Adrenal gland (tissue), 12 donors: ENCODE data around the gene ANGPTL4. TPM values are rescaled to one million over a fixed set of nuclear protein-coding genes. Genes with fewer than 3 reads are reported as not detected.
A peak's percentile ranks its signal among the peaks of the same experiment; 100 is the strongest.

ENCODE experiments used
- DNase-seq, 7 donors: peaks; one replicate each; pipeline ENCODE4 v3.0.0-alpha.2; 2019 to 2020
- H3K27ac ChIP-seq, 5 donors: fragments of 200-600 bp; sonication (generic) in 4 of 5; 1 replicate in 3 of 5; 2 replicates in 2 of 5; pipeline versions ENCODE4 v1.5.1 to v1.8.0; 2016 to 2020; ENCODE audit warnings: mild to moderate bottlenecking in 1 of 5
- H3K27me3 ChIP-seq: fragments of 200-600 bp; 2 replicates; pipeline ENCODE4 v1.8.0; 2021
- H3K36me3 ChIP-seq, 2 donors: fragments of 200-600 bp; replicated peaks in 1 of 2; 1 replicate in 1 of 2; 2 replicates in 1 of 2; pipeline versions ENCODE4 v1.5.1 to v1.8.0; 2018 to 2022
- H3K4me1 ChIP-seq, 2 donors: fragments of 200-600 bp; replicated peaks in 1 of 2; 1 replicate in 1 of 2; 2 replicates in 1 of 2; pipeline versions ENCODE4 v1.5.1 to v1.8.0; 2018 to 2021
- H3K4me3 ChIP-seq, 4 donors: fragments of 200-600 bp; sonication (generic) in 3 of 4; one replicate each; pipeline ENCODE4 v1.5.1; 2016 to 2018
- H3K9me3 ChIP-seq, 3 donors: fragments of 200-600 bp; sonication (generic) in 1 of 3; replicated peaks in 1 of 3; 1 replicate in 2 of 3; 2 replicates in 1 of 3; pipeline versions ENCODE4 v1.5.1 to v1.8.0; 2016 to 2021
- CTCF ChIP-seq, 6 experiments: fragments of 450-650 bp in 4 of 6; fragments of 200-600 bp in 2 of 6; sonication (generic) in 1 of 6; IDR thresholded peaks; 1 replicate in 5 of 6; 2 replicates in 1 of 6; pipeline versions ENCODE4 v1.5.1 to v1.8.0; 2016 to 2021; ENCODE audit warnings: antibody characterized with exemption in 6 of 6, mild to moderate bottlenecking in 2 of 6, moderate library complexity in 1 of 6
- POLR2A ChIP-seq, 2 donors: fragments of 450-650 bp; IDR thresholded peaks; one replicate each; pipeline ENCODE4 v1.6.1; 2017; ENCODE audit warnings: antibody characterized with exemption in 2 of 2, mild to moderate bottlenecking in 2 of 2, moderate library complexity in 1 of 2
- WGBS, 4 donors: extraction: QIAGEN DNeasy Blood & Tissue Kit in 2 of 4; methylation state at CpG; one replicate each; pipeline versions ENCODE4 v1.1.5 to v1.1.7; 2013 to 2017; 5-methylcytosine and 5-hydroxymethylcytosine counted together
- intact Hi-C, 2 donors: fragments of 100-400 bp; cut with DNase I; formaldehyde crosslinking; loops; one replicate each; pipeline versions ENCODE4 v1.14.1 to v1.15.0; 2022 to 2023
- polyA plus RNA-seq, 3 donors: library from polyadenylated mRNA; stranded (reverse); fragments of 200-250 nt in 2 of 3; fragments of 350-450 nt in 1 of 3; fragmentation: Illumina TruSeq in 1 of 3; extraction: RNeasy Lipid Tissue Mini Kit (QIAGEN cat#74804) in 1 of 3; gene quantifications; one replicate each; pipeline ENCODE4 v1.2.3, GENCODE V29; 2013 to 2014
- total RNA-seq, 9 donors: library from RNA; depleted of rRNA in 4 of 9; stranded (reverse); fragments of >200 nt in 4 of 9; fragments of 120-200 nt in 1 of 9; fragmentation: NEBNext Ultra II Directional in 1 of 9; extraction: Animal tissue kit (Norgen Biotek cat#: 25700) in 1 of 9; gene quantifications; one replicate each; pipeline versions ENCODE4 v1.1.0 to v1.2.4, GENCODE V29; 2013 to 2023
- donor health status: healthy with polysubstance abuse.
- donor health status: Bipolar disorder and iron deficiency.
- donor health status: DM: yes; HTN: yes; CAD: no.
- donor health status: DM: no; HTN: no; CAD: no.
- donor health status: DM: no; HTN: no; CAD: no.
- donor health status: DM: yes; HTN: yes; CAD: no.

The ANGPTL4 gene
- total and polyA plus RNA-seq, 12 donors = 0.33 to 141 (median 27.1) TPM

GRCh38 chr19:8319807-8320520 is 44.0 kb upstream of the ANGPTL4 start:
- DNase-seq = no peak
- Histone ChIP-seq H3K4me3 (peak overlapping the region in 1 of 4 donors; percentile 74), H3K27me3 (no peaks in the 10 kb centered on the region), H3K27ac (peak overlapping the region in 1 of 5 donors; percentile 92), H3K36me3 (peaks cover 0 to 27% of the 10 kb centered on the region in 2 donors), H3K4me1 (peaks cover 17 to 32% of the 10 kb centered on the region in 2 donors), H3K9me3 (no peaks in the 10 kb centered on the region)
- 83 to 86% (median 83%) methylated on average over 19 of the region's 19 CpGs for WGBS, 4 donors
- no peak for TF ChIP-seq CTCF (IDR thresholded peaks at IDR 0.05)
- no peak for TF ChIP-seq POLR2A (IDR thresholded peaks at IDR 0.05)
- intact Hi-C loops = no loop called here

DNA sequence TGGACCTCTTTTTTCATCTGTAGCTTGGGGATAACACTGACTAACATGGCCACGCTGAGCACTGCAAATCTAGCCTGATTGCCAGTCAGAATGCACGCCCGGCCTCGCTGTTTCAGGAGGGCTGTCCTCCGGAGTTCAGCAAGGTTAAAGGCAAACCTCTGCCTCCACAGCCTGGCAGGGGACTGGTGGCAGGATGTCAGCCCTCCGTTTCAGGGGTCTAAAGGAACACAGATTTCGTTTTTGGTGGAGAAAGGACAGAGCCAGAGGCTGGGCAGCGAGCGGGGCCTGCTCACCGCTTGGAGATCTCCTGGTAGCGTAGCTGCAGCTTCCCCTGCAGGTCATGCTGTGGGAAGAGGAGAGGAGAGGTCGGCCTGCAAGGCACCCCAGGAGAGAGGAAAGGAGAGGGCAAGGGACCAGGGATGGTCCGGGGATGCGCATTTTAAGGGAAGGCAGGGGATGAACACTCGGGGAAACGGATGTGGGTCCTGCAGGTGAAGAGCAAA is 43.3 kb upstream of the ANGPTL4 start:
- H3K9me3 ChIP-seq = no peaks in the 10 kb centered on the region
- peaks cover 17 to 32% of the 10 kb centered on the region in 2 donors for H3K4me1 ChIP-seq
- no peaks in the 10 kb centered on the region for H3K27me3 ChIP-seq
- DNase-seq = peak in 2 of 7 donors; percentile 28 to 37
- no peak for TF ChIP-seq CTCF (IDR thresholded peaks at IDR 0.05)
- TF ChIP-seq POLR2A (IDR thresholded peaks at IDR 0.05) = no peak
- WGBS, 4 donors = 2 to 3% (median 2%) methylated on average over 11 to 16 of the region's 16 CpGs
- peak overlapping the region; percentile 49 to 94 (median 78) for H3K4me3 ChIP-seq
- intact Hi-C loops = no loop called here
- peak overlapping the region; percentile 20 to 95 (median 92) for H3K27ac ChIP-seq
- peaks cover 0 to 20% of the 10 kb centered on the region in 2 donors for H3K36me3 ChIP-seq

GRCh38 chr19:8321067-8321985 is 42.6 kb upstream of the ANGPTL4 start, which contains the start of the genes NDUFA7 and RPS28:
TSS of gene NDUFA7 (minus strand) at chr19:8321375. CDS start at chr19:8321358, 17 bp downstream.
TSS of gene RPS28 (plus strand) at chr19:8321496. CDS start at chr19:8321531, 35 bp downstream.
- intact Hi-C loops = no loop called here
- Histone ChIP-seq H3K27ac (peak within 1 kb of the TSS; percentile 20 to 95 (median 92)), H3K4me1 (peaks cover 17 to 32% of the 10 kb centered on the region in 2 donors), H3K4me3 (peak within 1 kb of the TSS; percentile 49 to 94 (median 78)), H3K9me3 (no peaks in the 10 kb centered on the region), H3K27me3 (no peaks in the 10 kb centered on the region), H3K36me3 (peaks cover 0 to 14% of the 10 kb centered on the region in 2 donors)
- peak; percentile 95 to 99 (median 98) for DNase-seq
- 0 to 1% (median 0%) methylated on average over 9 to 72 of the region's 72 CpGs for WGBS, 4 donors
- TF ChIP-seq POLR2A (IDR thresholded peaks at IDR 0.05) = peak; percentile 86 to 97
- TF ChIP-seq CTCF (IDR thresholded peaks at IDR 0.05) = peak in 5 of 6 experiments; percentile 9 to 41 (median 31)
